K562 (cell line): Measurements from ENCODE around the gene OR2AT4. TPM values are rescaled to one million over a fixed set of nuclear protein-coding genes. Genes with fewer than 3 reads are reported as not detected.

Experiments used
- ATAC-seq: fragments of 200-7000 bp; cut with Tn5 transposase; 3 replicates; pipeline ENCODE4 v1.9.1; 2020; ENCODE audit warnings: moderate library complexity
- BruUV-seq: library from RNA; stranded (reverse); fragments of 400-500 nt; replicated peaks from 2 replicates; lab custom pipeline; 2021; lab: Mats Ljungman, UMichigan
- CTCF ChIA-PET: fragments of 300-600 bp; formaldehyde crosslinking; extraction: SDS; loops from one replicate; lab custom pipeline; 2021; ENCODE audit warnings: low intra/inter-chr PET ratio; lab: Yijun Ruan, JAX
- POLR2A ChIA-PET: fragments of 300-600, 350-650 bp; sonication (Branson Sonifier 250); formaldehyde crosslinking; extraction: SDS; loops from one replicate; lab custom pipeline; 2021; ENCODE audit warnings: antibody characterized with exemption, inconsistent platforms; lab: Yijun Ruan, JAX
- DNase-seq, 4 experiments: peaks; one replicate each; pipeline versions ENCODE4 v3.0.0 to v3.0.0-alpha.2; 2011 to 2018; ENCODE audit warnings: low spot score in 3 of 4, mixed read lengths in 3 of 4; ENCODE audit errors: extremely low read depth in 1 of 4
- FAIRE-seq: peaks from 2 replicates; lab custom pipeline; 2011; peaks lifted over from hg19 to GRCh38; lab: Jason Lieb, UNC
- H2AFZ ChIP-seq: 2 replicates; pipeline ENCODE4 v1.6.0; 2011; ENCODE audit warnings: low read depth, low read length, control low read depth, inconsistent platforms
- H3K27ac ChIP-seq: fragments of 200-600 bp; 3 replicates; pipeline ENCODE4 v1.8.0; 2011; ENCODE audit warnings: low read depth, mild to moderate bottlenecking, control low read depth, inconsistent platforms, low read length, moderate library complexity, mixed read lengths; ENCODE audit errors: extremely low read depth
- H3K27me3 ChIP-seq, 2 experiments: fragments of 300-600 bp in 1 of 2; 2 replicates in 1 of 2; 3 replicates in 1 of 2; pipeline versions ENCODE4 v1.6.0 to v1.8.0; 2011; ENCODE audit warnings: inconsistent platforms in 2 of 2, low read length in 2 of 2, mild to moderate bottlenecking in 1 of 2, mixed read lengths in 1 of 2, moderate library complexity in 1 of 2; ENCODE audit not compliant: control insufficient read depth in 2 of 2, insufficient read depth in 2 of 2
- H3K36me3 ChIP-seq: fragments of 300-600 bp; 3 replicates; pipeline ENCODE4 v1.8.0; 2011; ENCODE audit warnings: mild to moderate bottlenecking, low read length, inconsistent platforms; ENCODE audit not compliant: control insufficient read depth, insufficient read depth
- H3K4me1 ChIP-seq, 2 experiments: fragments of 200-600 bp in 1 of 2; replicated peaks in 1 of 2; 2 replicates in 1 of 2; 3 replicates in 1 of 2; pipeline versions ENCODE4 v1.5.1 to v1.8.0; 2011; ENCODE audit warnings: inconsistent platforms in 2 of 2, low read length in 2 of 2, mild to moderate bottlenecking in 1 of 2, mixed read lengths in 1 of 2, moderate library complexity in 1 of 2; ENCODE audit not compliant: control insufficient read depth in 2 of 2, insufficient read depth in 2 of 2
- H3K4me2 ChIP-seq: 2 replicates; pipeline ENCODE4 v1.6.1; 2011; ENCODE audit warnings: low read length, control low read depth, inconsistent platforms, mixed read lengths; ENCODE audit not compliant: insufficient read depth
- H3K4me3 ChIP-seq: fragments of 200-600 bp; sonication (generic), shearing (Covaris generic); 2 replicates; pipeline ENCODE4 v1.5.1; 2016; ENCODE audit warnings: control low read depth, inconsistent platforms
- H3K79me2 ChIP-seq: fragments of 200-600 bp; 3 replicates; pipeline ENCODE4 v1.8.0; 2011; ENCODE audit warnings: low read length, inconsistent platforms; ENCODE audit not compliant: control insufficient read depth, insufficient read depth
- H3K9ac ChIP-seq, 2 experiments: 2 replicates each; pipeline versions ENCODE4 v1.6.0 to v1.6.1; 2011; ENCODE audit warnings: low read depth in 2 of 2, low read length in 2 of 2, control low read depth in 1 of 2, inconsistent platforms in 1 of 2, mild to moderate bottlenecking in 1 of 2, mixed read lengths in 1 of 2; ENCODE audit not compliant: insufficient read depth in 1 of 2
- H3K9me1 ChIP-seq: one replicate; pipeline ENCODE4 v1.6.0; 2011; ENCODE audit warnings: inconsistent platforms, mild to moderate bottlenecking, low read length, moderate library complexity; ENCODE audit not compliant: control insufficient read depth, insufficient read depth
- H3K9me3 ChIP-seq: replicated peaks from 2 replicates; pipeline ENCODE4 v1.5.1; 2011; ENCODE audit warnings: low read depth, low read length, inconsistent platforms; ENCODE audit not compliant: control insufficient read depth, insufficient read depth
- H4K20me1 ChIP-seq: replicated peaks from 2 replicates; pipeline ENCODE4 v1.6.1; 2011; ENCODE audit warnings: low read length, inconsistent platforms, mixed read lengths; ENCODE audit not compliant: control insufficient read depth, insufficient read depth
- BHLHE40 ChIP-seq: IDR thresholded peaks from 2 replicates; pipeline ENCODE4 v1.6.1; 2011; ENCODE audit warnings: low read length, improper control_type of control experiment
- CBX1 ChIP-seq: sonication (generic); IDR thresholded peaks from 2 replicates; pipeline ENCODE4 v1.6.1; 2016; ENCODE audit warnings: antibody characterized with exemption, low read depth, mild to moderate bottlenecking
- CHD2 ChIP-seq: IDR thresholded peaks from 2 replicates; pipeline ENCODE4 v1.6.1; 2011; ENCODE audit warnings: low read depth, low read length
- HCFC1 ChIP-seq: IDR thresholded peaks from 2 replicates; pipeline ENCODE4 v1.6.1; 2012; ENCODE audit warnings: low read depth, low read length, improper control_type of control experiment
- HDAC2 ChIP-seq: fragments of 450-650 bp; IDR thresholded peaks from 2 replicates; pipeline ENCODE4 v1.6.1; 2016; ENCODE audit warnings: mild to moderate bottlenecking
- HIVEP1 ChIP-seq: fragments of 250-450 bp; sonication (Bioruptor Pico); IDR thresholded peaks from 2 replicates; pipeline ENCODE4 v1.4.0; 2020; ENCODE audit warnings: mild to moderate bottlenecking
- HSF4 ChIP-seq: fragments of 250-450 bp; sonication (Bioruptor Pico); IDR thresholded peaks from 2 replicates; pipeline ENCODE4 v2.1.2; 2022; ENCODE audit warnings: mild to moderate bottlenecking, moderate library complexity, borderline replicate concordance
- MAX ChIP-seq: sonication (generic); formaldehyde crosslinking; IDR thresholded peaks from 2 replicates; pipeline ENCODE4 v1.9.0; 2022; ENCODE audit warnings: mild to moderate bottlenecking, missing genetic modification reagents
- MAZ ChIP-seq, 2 experiments: fragments of 450-650 bp in 1 of 2; sonication (generic) in 1 of 2; formaldehyde crosslinking; IDR thresholded peaks in 1 of 2; conservative IDR thresholded peaks in 1 of 2; 2 replicates each; pipeline versions ENCODE4 v1.4.0 to v1.5.0; 2020; ENCODE audit warnings: mild to moderate bottlenecking in 1 of 2, missing genetic modification reagents in 1 of 2
- NCOR1 ChIP-seq: fragments of 450-650 bp; IDR thresholded peaks from 2 replicates; pipeline ENCODE4 v1.6.1; 2016; ENCODE audit warnings: mild to moderate bottlenecking, moderate library complexity
- NFE2 ChIP-seq: IDR thresholded peaks from 2 replicates; pipeline ENCODE4 v1.6.1; 2014; ENCODE audit warnings: antibody characterized with exemption, low read depth
- NRF1 ChIP-seq, 2 experiments: fragments of 450-650 bp; IDR thresholded peaks in 1 of 2; conservative IDR thresholded peaks in 1 of 2; 2 replicates each; pipeline ENCODE4 v1.6.1; 2014; ENCODE audit warnings: mild to moderate bottlenecking in 2 of 2
- RFX1 ChIP-seq: fragments of 450-650 bp; IDR thresholded peaks from 2 replicates; pipeline ENCODE4 v1.6.1; 2016; ENCODE audit warnings: mild to moderate bottlenecking, moderate library complexity
- SOX6 ChIP-seq: fragments of 450-650 bp; IDR thresholded peaks from 2 replicates; pipeline ENCODE4 v1.6.1; 2014; ENCODE audit warnings: mild to moderate bottlenecking
- TOE1 ChIP-seq, 2 experiments: fragments of 450-650 bp in 1 of 2; sonication (generic) in 1 of 2; formaldehyde crosslinking in 1 of 2; IDR thresholded peaks; 2 replicates each; pipeline versions ENCODE4 v1.7.1 to v1.8.0; 2016 to 2022; ENCODE audit warnings: borderline replicate concordance in 2 of 2, mild to moderate bottlenecking in 2 of 2, antibody characterized with exemption in 1 of 2, inconsistent platforms in 1 of 2, low read depth in 1 of 2, missing genetic modification reagents in 1 of 2, moderate library complexity in 1 of 2
- ZBTB1 ChIP-seq: sonication (generic); formaldehyde crosslinking; IDR thresholded peaks from 2 replicates; pipeline ENCODE4 v1.8.1; 2023; ENCODE audit warnings: missing genetic modification reagents, low read depth, mild to moderate bottlenecking, borderline replicate concordance
- ZBTB17 ChIP-seq: fragments of 450-650 bp; formaldehyde crosslinking; IDR thresholded peaks from 2 replicates; pipeline ENCODE4 v1.4.0; 2020; ENCODE audit warnings: mild to moderate bottlenecking
- WGBS: fragments of 100-300 bp; shearing (Covaris generic); methylation state at CpG from one replicate; pipeline ENCODE4 v1.1.6; 2016; ENCODE audit warnings: low coverage, mixed read lengths; ENCODE audit not compliant: insufficient coverage; ENCODE audit errors: missing lambda C conversion rate; 5-methylcytosine and 5-hydroxymethylcytosine counted together
- in situ Hi-C: fragments of 300-500 bp; cut with MboI; formaldehyde crosslinking; loops from 4 replicates; pipeline ENCODE4 v1.15.0; 2018; ENCODE audit warnings: inconsistent platforms, mixed read lengths
- intact Hi-C: fragments of 100-400 bp; cut with micrococcal nuclease; formaldehyde crosslinking; loops from 2 replicates; pipeline ENCODE4 v1.14.2; 2022
- polyA plus RNA-seq, 8 experiments: library from polyadenylated mRNA; depleted of rRNA in 4 of 8; stranded (reverse) in 5 of 8; unstranded in 3 of 8; fragments of >200 nt; fragmentation: Nextera tagmentation in 2 of 8; fragmentation: Illumina TruSeq in 1 of 8; extraction: Ambion mirVana in 2 of 8; extraction: Trizol in 1 of 8; gene quantifications; 2 replicates each; pipeline versions ENCODE4 v1.2.1 to v1.2.3, GENCODE V29; 2011 to 2014; ENCODE audit warnings: inconsistent platforms in 1 of 8, missing spikeins in 1 of 8
- total RNA-seq, 7 experiments: library from RNA; depleted of rRNA in 6 of 7; stranded (reverse); fragments of >200 nt in 6 of 7; fragmentation: Illumina TruSeq in 2 of 7; extraction: Trizol in 2 of 7; gene quantifications; 2 replicates each; pipeline versions ENCODE4 v1.2.1 to v1.2.3, GENCODE V29; 2011 to 2021; ENCODE audit warnings: low replicate concordance in 1 of 7
- TF ChIP-seq, protein P1 (sequence below), 2 experiments: fragments of 450-650 bp in 1 of 2; sonication (generic) in 1 of 2; formaldehyde crosslinking in 1 of 2; IDR thresholded peaks in 1 of 2; conservative IDR thresholded peaks in 1 of 2; 2 replicates each; pipeline versions ENCODE4 v1.6.1 to v1.8.1; 2016 to 2023; ENCODE audit warnings: mild to moderate bottlenecking in 2 of 2, moderate library complexity in 2 of 2, inconsistent platforms in 1 of 2, missing genetic modification reagents in 1 of 2
- TF ChIP-seq, protein P2 (sequence below): fragments of 450-650 bp; IDR thresholded peaks from 2 replicates; pipeline ENCODE4 v1.6.1; 2016; ENCODE audit warnings: mild to moderate bottlenecking

OR2AT4 gene
- total and polyA plus RNA-seq, 9 of the 15 experiments (the other 6 are each of a cell fraction or from before 2014, with no cell fraction given), result 0.86 to 3.1 (median 2.0) TPM

DNA sequence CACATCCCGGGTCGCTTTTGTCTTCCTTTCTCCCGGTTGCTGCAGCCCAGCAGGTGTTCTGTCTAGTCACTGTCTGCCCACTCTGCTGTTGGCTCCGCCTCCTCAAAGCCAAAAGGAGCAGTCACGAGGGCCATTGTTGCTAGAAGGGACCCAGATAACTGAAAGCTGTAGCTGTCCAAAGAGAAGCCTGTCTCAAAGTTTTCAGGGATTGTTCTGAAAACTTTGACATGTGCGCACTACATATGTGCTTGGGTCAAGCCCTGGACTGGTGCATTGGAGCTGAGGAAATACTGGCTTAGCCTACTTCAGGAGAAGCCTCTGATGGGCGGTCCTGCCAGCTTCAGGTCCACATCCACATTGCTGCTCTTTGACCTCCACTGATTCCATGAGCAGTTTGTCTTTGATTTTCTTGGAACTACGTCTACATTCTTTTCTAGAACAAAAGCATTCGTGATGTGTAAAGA, 8.8 kb upstream of the OR2AT4 start:
- Histone ChIP-seq H2AFZ (peak overlapping the region; percentile 89), H3K4me3 (peak overlapping the region; percentile 1; the same call in 1 of the 2 replicates), H3K9me1 (no peaks in the 10 kb centered on the region), H3K9me3 (peaks cover 2% of the 10 kb centered on the region), H4K20me1 (no peaks in the 10 kb centered on the region), H3K79me2 (peaks cover 54% of the 10 kb centered on the region), H3K27me3 (no peaks in the 10 kb centered on the region), H3K36me3 (peaks cover 10% of the 10 kb centered on the region; the same call in 2 of the 3 replicates), H3K4me2 (peak overlapping the region; percentile 73), H3K9ac (peak overlapping the region; percentile 34 to 53; a peak in 3 of 4 replicates), H3K27ac (peak overlapping the region; percentile 69), H3K4me1 (peaks cover 17 to 25% of the 10 kb centered on the region in 2 experiments; a peak in 4 of 5 replicates)
- intact Hi-C loops (loop anchor here (5.0 kb wide), 1 partner anchor 33 kb away; no protein-coding TSS in a partner anchor), in situ Hi-C loops (no loop called here)
- no TSS peak for BruUV-seq
- peak; percentile 69 to 94 (median 79) for DNase-seq
- POLR2A ChIA-PET, result interaction anchor here (0.5 to 1.3 kb wide), 6 partner anchors 8 to 71 kb away, joined by 3 to 4 read pairs (median 4); no protein-coding TSS in a partner anchor
- FAIRE-seq, result peak; percentile 93
- ATAC-seq, result peak; percentile 86
- 5% methylated on average over 9 of the region's 9 CpGs for WGBS
- CTCF ChIA-PET, result interaction anchor here (0.7 kb wide), 1 partner anchor 70 kb away, joined by 5 read pairs; no protein-coding TSS in a partner anchor
- no peak for TF ChIP-seq MAZ (CRISPR knock-in tag; conservative IDR thresholded peaks at IDR 0.05 in 1 of 2, IDR thresholded peaks at IDR 0.05 in 1 of 2)
- peak; percentile 52 for TF ChIP-seq NCOR1
- TF ChIP-seq SOX6, result peak; percentile 98
- peak; percentile 15; the same call in 1 of the 2 replicates for TF ChIP-seq RFX1
- peak in 1 of 2 experiments; percentile 43; a peak in 2 of 4 replicates for TF ChIP-seq NRF1 (conservative IDR thresholded peaks at IDR 0.05 in 1 of 2, IDR thresholded peaks at IDR 0.05 in 1 of 2)
- TF ChIP-seq NFE2, result peak; percentile 96
- no peak for TF ChIP-seq CBX1
- TF ChIP-seq, protein P1, sequence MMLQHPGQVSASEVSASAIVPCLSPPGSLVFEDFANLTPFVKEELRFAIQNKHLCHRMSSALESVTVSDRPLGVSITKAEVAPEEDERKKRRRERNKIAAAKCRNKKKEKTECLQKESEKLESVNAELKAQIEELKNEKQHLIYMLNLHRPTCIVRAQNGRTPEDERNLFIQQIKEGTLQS (IDR thresholded peaks at IDR 0.05), result 0 out of 2 replicates have a peak, but pooled peaks have one; percentile 17
- TF ChIP-seq, protein P1 (CRISPR knock-in tag; conservative IDR thresholded peaks at IDR 0.05), result no peak
- TF ChIP-seq HDAC2, result peak; percentile 81
- peak; percentile 40 for TF ChIP-seq MAX (CRISPR knock-in tag)
- TF ChIP-seq CHD2, result no peak
- TF ChIP-seq HSF4 (CRISPR knock-in tag), result 0 out of 2 replicates have a peak, but pooled peaks have one; percentile 30
- peak; percentile 82; the same call in 1 of the 2 replicates for TF ChIP-seq TOE1 (IDR thresholded peaks at IDR 0.05; ENCODE audit: borderline replicate concordance)
- no peak for TF ChIP-seq TOE1 (CRISPR knock-in tag; IDR thresholded peaks at IDR 0.05; ENCODE audit: borderline replicate concordance, low read depth)
- TF ChIP-seq BHLHE40, result peak; percentile 79
- TF ChIP-seq ZBTB17 (CRISPR knock-in tag), result 0 out of 2 replicates have a peak, but pooled peaks have one; percentile 58
- no peak for TF ChIP-seq ZBTB1 (CRISPR knock-in tag)
- 0 out of 2 replicates have a peak, but pooled peaks have one; percentile 40 for TF ChIP-seq HIVEP1 (CRISPR knock-in tag)
- TF ChIP-seq, protein P2, sequence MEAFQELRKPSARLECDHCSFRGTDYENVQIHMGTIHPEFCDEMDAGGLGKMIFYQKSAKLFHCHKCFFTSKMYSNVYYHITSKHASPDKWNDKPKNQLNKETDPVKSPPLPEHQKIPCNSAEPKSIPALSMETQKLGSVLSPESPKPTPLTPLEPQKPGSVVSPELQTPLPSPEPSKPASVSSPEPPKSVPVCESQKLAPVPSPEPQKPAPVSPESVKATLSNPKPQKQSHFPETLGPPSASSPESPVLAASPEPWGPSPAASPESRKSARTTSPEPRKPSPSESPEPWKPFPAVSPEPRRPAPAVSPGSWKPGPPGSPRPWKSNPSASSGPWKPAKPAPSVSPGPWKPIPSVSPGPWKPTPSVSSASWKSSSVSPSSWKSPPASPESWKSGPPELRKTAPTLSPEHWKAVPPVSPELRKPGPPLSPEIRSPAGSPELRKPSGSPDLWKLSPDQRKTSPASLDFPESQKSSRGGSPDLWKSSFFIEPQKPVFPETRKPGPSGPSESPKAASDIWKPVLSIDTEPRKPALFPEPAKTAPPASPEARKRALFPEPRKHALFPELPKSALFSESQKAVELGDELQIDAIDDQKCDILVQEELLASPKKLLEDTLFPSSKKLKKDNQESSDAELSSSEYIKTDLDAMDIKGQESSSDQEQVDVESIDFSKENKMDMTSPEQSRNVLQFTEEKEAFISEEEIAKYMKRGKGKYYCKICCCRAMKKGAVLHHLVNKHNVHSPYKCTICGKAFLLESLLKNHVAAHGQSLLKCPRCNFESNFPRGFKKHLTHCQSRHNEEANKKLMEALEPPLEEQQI, result 0 out of 2 replicates have a peak, but pooled peaks have one; percentile 42
- TF ChIP-seq HCFC1, result peak; percentile 27; the same call in 1 of the 2 replicates
